Measurements from ENCODE around the gene SMYD3.

Gene SMYD3

GRCh38 chr1:246459221-246459620 is 47.9 kb downstream of the SMYD3 start:
- no peak for DNase-seq

GRCh38 chr1:246455476-246455875 is 51.6 kb downstream of the SMYD3 start:
- no peak for DNase-seq

GRCh38 chr1:246454655-246455054 is 52.4 kb downstream of the SMYD3 start:
- no peak for DNase-seq

GRCh38 chr1:246450611-246451251 is 56.3 kb downstream of the SMYD3 start:
- DNase-seq, result no peak

- DNase-seq, result no peak
These were observed 58.7 kb downstream of the SMYD3 start for GRCh38 chr1:246448373-246448772.

GRCh38 chr1:246447501-246447900 is 59.6 kb downstream of the SMYD3 start:
- DNase-seq, result no peak

- no peak for DNase-seq
These were observed 61.6 kb downstream of the SMYD3 start for GRCh38 chr1:246445503-246445902.

GRCh38 chr1:246444617-246445016 is 62.5 kb downstream of the SMYD3 start:
- no peak for DNase-seq

GRCh38 chr1:246437961-246438360 is 69.1 kb downstream of the SMYD3 start:
- DNase-seq, result no peak

- no peak for DNase-seq
These were observed 71.5 kb downstream of the SMYD3 start for GRCh38 chr1:246435421-246436041.

GRCh38 chr1:246434335-246434734 is 72.7 kb downstream of the SMYD3 start:
- no peak for DNase-seq

GRCh38 chr1:246428542-246429308 is 78.4 kb downstream of the SMYD3 start:
- DNase-seq, result no peak

GRCh38 chr1:246427611-246428010 is 79.5 kb downstream of the SMYD3 start:
- no peak for DNase-seq

GRCh38 chr1:246425895-246426294 is 81.2 kb downstream of the SMYD3 start:
- DNase-seq, result no peak

GRCh38 chr1:246425139-246425794 is 81.8 kb downstream of the SMYD3 start:
- no peak for DNase-seq

GRCh38 chr1:246420300-246420699 is 86.8 kb downstream of the SMYD3 start:
- no peak for DNase-seq

GRCh38 chr1:246418565-246419312 is 88.3 kb downstream of the SMYD3 start:
- DNase-seq, result no peak

GRCh38 chr1:246417813-246418564 is 89.1 kb downstream of the SMYD3 start:
- DNase-seq, result no peak

GRCh38 chr1:246417152-246417812 is 89.8 kb downstream of the SMYD3 start:
- DNase-seq, result no peak

GRCh38 chr1:246416261-246416660 is 90.8 kb downstream of the SMYD3 start:
- DNase-seq, result no peak

GRCh38 chr1:246415028-246415427 is 92.1 kb downstream of the SMYD3 start:
- no peak for DNase-seq

Data from femur (tissue), 1 donor.